Endothelial cell of umbilical vein (primary cell): ENCODE measurements around the gene TTC13. TPM values are rescaled to one million over a fixed set of nuclear protein-coding genes. Genes with fewer than 3 reads are reported as not detected.

Experiments
- BruUV-seq: library from RNA; stranded (reverse); fragments of 400-500 nt; replicated peaks from 2 replicates; lab custom pipeline; 2021; lab: Mats Ljungman, UMichigan
- CTCF ChIA-PET: fragments of 300-600, 350-600 bp; sonication (Branson Sonifier 250); formaldehyde crosslinking; loops from one replicate; lab custom pipeline; 2021; ENCODE audit warnings: antibody characterized with exemption, inconsistent platforms; lab: Charles Lee
- POLR2A ChIA-PET: fragments of 300-600, 350-600 bp; sonication (Branson Sonifier 250); formaldehyde crosslinking; loops from one replicate; lab custom pipeline; 2021; ENCODE audit warnings: antibody characterized with exemption, inconsistent platforms; lab: Charles Lee
- DNase-seq: peaks from one replicate; pipeline ENCODE4 v3.0.0-alpha.2; 2011; ENCODE audit warnings: low read depth, low spot score
- FAIRE-seq: peaks from 2 replicates; lab custom pipeline; 2011; peaks lifted over from hg19 to GRCh38; lab: Jason Lieb, UNC
- H2AFZ ChIP-seq: 2 replicates; pipeline ENCODE4 v1.6.0; 2012; ENCODE audit warnings: low read depth, low read length, control low read depth, inconsistent platforms
- H3K27ac ChIP-seq: 2 replicates; pipeline ENCODE4 v1.5.1; 2011; ENCODE audit warnings: low read depth, mild to moderate bottlenecking, control low read depth, low read length, moderate library complexity; ENCODE audit not compliant: insufficient read depth
- H3K27me3 ChIP-seq, 2 experiments: 2 replicates each; pipeline versions ENCODE4 v1.6.0 to v1.6.1; 2011; ENCODE audit warnings: low read length in 2 of 2, mixed read lengths in 1 of 2; ENCODE audit not compliant: control insufficient read depth in 2 of 2, insufficient read depth in 2 of 2
- H3K36me3 ChIP-seq, 2 experiments: 2 replicates in 1 of 2; 3 replicates in 1 of 2; pipeline ENCODE4 v1.5.1; 2011; ENCODE audit warnings: low read length in 2 of 2, mild to moderate bottlenecking in 1 of 2, moderate library complexity in 1 of 2; ENCODE audit not compliant: control insufficient read depth in 2 of 2, insufficient read depth in 2 of 2; ENCODE audit errors: extremely low read depth in 1 of 2
- H3K4me1 ChIP-seq: 3 replicates; pipeline ENCODE4 v1.5.1; 2011; ENCODE audit warnings: mild to moderate bottlenecking, low read length; ENCODE audit not compliant: control insufficient read depth, insufficient read depth; ENCODE audit errors: extremely low read depth
- H3K4me2 ChIP-seq: 2 replicates; pipeline ENCODE4 v1.6.1; 2011; ENCODE audit warnings: low read length, control low read depth, mixed read lengths; ENCODE audit not compliant: insufficient read depth
- H3K4me3 ChIP-seq, 3 experiments: fragments of 200-600 bp in 1 of 3; sonication (generic), shearing (Covaris generic) in 1 of 3; replicated peaks in 1 of 3; 2 replicates each; pipeline ENCODE4 v1.5.1; 2011 to 2016; ENCODE audit warnings: control low read depth in 3 of 3, low read length in 3 of 3, mild to moderate bottlenecking in 2 of 3, inconsistent platforms in 1 of 3, low read depth in 1 of 3, moderate library complexity in 1 of 3; ENCODE audit not compliant: insufficient read depth in 1 of 3
- H3K79me2 ChIP-seq: 2 replicates; pipeline ENCODE4 v1.6.0; 2012; ENCODE audit warnings: low read length, inconsistent platforms; ENCODE audit not compliant: control insufficient read depth, insufficient read depth
- H3K9ac ChIP-seq: replicated peaks from 2 replicates; pipeline ENCODE3; 2011; ENCODE audit warnings: low read length, control low read depth; ENCODE audit not compliant: insufficient read depth; ENCODE audit errors: extremely low read depth
- H3K9me1 ChIP-seq: replicated peaks from 3 replicates; pipeline ENCODE4 v1.6.0; 2011; ENCODE audit warnings: mild to moderate bottlenecking, low read length; ENCODE audit not compliant: control insufficient read depth, insufficient read depth; ENCODE audit errors: extremely low read depth
- H3K9me3 ChIP-seq: replicated peaks from 2 replicates; pipeline ENCODE4 v1.5.1; 2012; ENCODE audit warnings: low read length, inconsistent platforms; ENCODE audit not compliant: control insufficient read depth, insufficient read depth
- H4K20me1 ChIP-seq: replicated peaks from 2 replicates; pipeline ENCODE3; 2011; ENCODE audit warnings: mild to moderate bottlenecking, low read length; ENCODE audit not compliant: control insufficient read depth, insufficient read depth; ENCODE audit errors: extremely low read depth
- GATA2 ChIP-seq: IDR thresholded peaks from 2 replicates; pipeline ENCODE4 v1.7.0; 2011; ENCODE audit warnings: low read depth, mild to moderate bottlenecking, moderate library complexity, mixed read lengths, low read length; ENCODE audit not compliant: insufficient read length, insufficient read depth
- JUN ChIP-seq: IDR thresholded peaks from 2 replicates; pipeline ENCODE4 v1.6.1; 2011; ENCODE audit warnings: borderline replicate concordance, low read depth; ENCODE audit not compliant: insufficient read length, insufficient read depth
- MYC ChIP-seq: IDR thresholded peaks from one replicate; pipeline ENCODE4 v1.6.1; 2011; ENCODE audit warnings: mild to moderate bottlenecking, low read depth, low read length
- dilution Hi-C: fragments of 300-500 bp; cut with MboI; formaldehyde crosslinking; loops from one replicate; pipeline ENCODE4 v1.15.0; 2019; ENCODE audit warnings: low sequenced_read_pairs; ENCODE audit not compliant: extremely low pct_ligation_motif_present
- intact Hi-C: fragments of 100-400 bp; cut with micrococcal nuclease; formaldehyde crosslinking; loops from one replicate; pipeline ENCODE4 v1.10.0; 2022
- polyA plus RNA-seq, 4 experiments: library from polyadenylated mRNA; depleted of rRNA in 3 of 4; stranded (reverse) in 3 of 4; unstranded in 1 of 4; fragments of >200 nt; gene quantifications; 2 replicates each; pipeline versions ENCODE4 v1.2.1 to v1.2.3, GENCODE V29; 2011 to 2012; ENCODE audit warnings: missing spikeins in 1 of 4
- total RNA-seq: library from RNA; stranded (reverse); gene quantifications from 2 replicates; pipeline ENCODE4 v1.2.3, GENCODE V29; 2021
- TF ChIP-seq, protein P1 (sequence below), 2 donors: IDR thresholded peaks; 1 replicate in 1 of 2; 2 replicates in 1 of 2; pipeline ENCODE4 v1.5.1; 2011; ENCODE audit warnings: low read length in 2 of 2, mild to moderate bottlenecking in 2 of 2, moderate library complexity in 2 of 2, control low read depth in 1 of 2, inconsistent platforms in 1 of 2, low read depth in 1 of 2; ENCODE audit not compliant: insufficient read depth in 1 of 2; ENCODE audit errors: extremely low read depth in 1 of 2

Gene TTC13
- total and polyA plus RNA-seq, 2 donors (not counting 3 experiments of a cell fraction or from before 2014, with no cell fraction given): 8.8 to 23.9 TPM

DNA sequence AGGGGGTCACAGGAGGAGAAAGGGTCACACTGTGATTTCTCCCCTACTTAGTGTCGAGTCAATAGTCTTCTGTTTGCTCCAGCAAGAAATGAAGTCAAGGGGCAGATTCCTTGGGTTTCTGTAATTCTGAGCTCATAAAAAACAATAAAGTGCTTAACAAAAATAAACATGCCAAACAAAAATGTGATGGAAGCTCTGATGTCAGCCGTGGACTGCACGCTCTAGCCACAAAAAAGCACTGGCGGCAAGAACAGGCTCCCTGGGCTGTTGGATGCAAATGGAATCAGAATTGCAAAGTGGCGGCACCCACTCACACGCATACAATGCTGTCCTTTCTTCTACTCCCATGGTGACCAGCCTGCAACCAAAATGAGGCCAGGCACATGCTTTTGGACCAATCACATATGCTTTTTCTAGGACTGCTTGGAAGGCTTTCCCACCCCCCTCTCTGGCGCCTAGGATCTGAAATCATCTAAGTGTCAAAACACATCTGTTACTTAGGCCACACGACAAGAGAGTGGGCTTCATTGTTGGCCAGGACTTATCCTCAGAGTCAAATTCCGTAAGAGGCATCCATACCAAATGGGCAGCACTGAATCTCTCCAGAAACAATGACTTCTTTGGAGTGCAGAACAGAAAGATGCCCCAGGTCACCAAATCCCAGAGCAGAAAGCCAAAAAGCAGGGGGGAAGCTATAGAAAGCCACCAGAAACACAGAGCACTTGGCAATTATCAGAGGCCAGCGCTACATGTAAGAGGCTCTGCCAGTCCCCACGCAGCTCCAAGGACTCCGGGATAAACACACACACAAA is 119.5 kb downstream of the TTC13 start:
- no peak overlapping the region for H3K27ac ChIP-seq

More for the DNA sequence above, 119.5 kb downstream of the TTC13 start:
- no peak for DNase-seq
- no TSS peak for BruUV-seq
- Histone ChIP-seq H3K9ac (no peak overlapping the region), H3K9me3 (no peaks in the 10 kb centered on the region), H2AFZ (no peak overlapping the region), H4K20me1 (no peaks in the 10 kb centered on the region), H3K4me3 (no peak overlapping the region), H3K36me3 (peaks cover 0 to 3% of the 10 kb centered on the region in 2 experiments), H3K79me2 (no peaks in the 10 kb centered on the region), H3K4me2 (no peak overlapping the region), H3K4me1 (peaks cover 5% of the 10 kb centered on the region), H3K9me1 (no peaks in the 10 kb centered on the region), H3K27me3 (no peaks in the 10 kb centered on the region)
- TF ChIP-seq GATA2 (no peak), MYC (no peak), JUN (no peak)
- TF ChIP-seq, protein P1, sequence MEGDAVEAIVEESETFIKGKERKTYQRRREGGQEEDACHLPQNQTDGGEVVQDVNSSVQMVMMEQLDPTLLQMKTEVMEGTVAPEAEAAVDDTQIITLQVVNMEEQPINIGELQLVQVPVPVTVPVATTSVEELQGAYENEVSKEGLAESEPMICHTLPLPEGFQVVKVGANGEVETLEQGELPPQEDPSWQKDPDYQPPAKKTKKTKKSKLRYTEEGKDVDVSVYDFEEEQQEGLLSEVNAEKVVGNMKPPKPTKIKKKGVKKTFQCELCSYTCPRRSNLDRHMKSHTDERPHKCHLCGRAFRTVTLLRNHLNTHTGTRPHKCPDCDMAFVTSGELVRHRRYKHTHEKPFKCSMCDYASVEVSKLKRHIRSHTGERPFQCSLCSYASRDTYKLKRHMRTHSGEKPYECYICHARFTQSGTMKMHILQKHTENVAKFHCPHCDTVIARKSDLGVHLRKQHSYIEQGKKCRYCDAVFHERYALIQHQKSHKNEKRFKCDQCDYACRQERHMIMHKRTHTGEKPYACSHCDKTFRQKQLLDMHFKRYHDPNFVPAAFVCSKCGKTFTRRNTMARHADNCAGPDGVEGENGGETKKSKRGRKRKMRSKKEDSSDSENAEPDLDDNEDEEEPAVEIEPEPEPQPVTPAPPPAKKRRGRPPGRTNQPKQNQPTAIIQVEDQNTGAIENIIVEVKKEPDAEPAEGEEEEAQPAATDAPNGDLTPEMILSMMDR (IDR thresholded peaks at IDR 0.05; ENCODE audit: extremely low read depth in 1 of 2, insufficient read depth in 1 of 2, low read depth in 1 of 2, low read length in 2 of 2): no peak
- dilution Hi-C loops (no loop called here), intact Hi-C loops (no loop called here)
- ChIA-PET POLR2A (no interaction called here), CTCF (interaction anchor here (1.2 kb wide), 1 partner anchor 8 kb away, joined by 3 read pairs; no protein-coding TSS in a partner anchor)
- FAIRE-seq: no peak
